ENCODE results near the gene TWF1. TPM values are rescaled to one million over a fixed set of nuclear protein-coding genes. Genes with fewer than 3 reads are reported as not detected.
"Not testable (repeated sequence)": the region's sequence is repeated elsewhere in the genome, so short reads cannot be mapped to it uniquely, and the experiment has no call there.

TWF1 gene
- total RNA-seq (2022): 67.4 and 75.8 TPM in 2 replicates
- Bru-seq, nascent RNA: percentile 86 among the genes with signal in this experiment
- BruChase-seq, experiment 1, labeled RNA remaining after a 6-hour chase: percentile 98 among the genes with signal in this experiment
- percentile 92 among the genes with signal in this experiment for BruChase-seq, experiment 2, labeled RNA remaining after a 2-hour chase
- long read RNA-seq, transcript TWF1-201 (9 exons, 3,045 nt): major isoform, 92 of 109 reads
- long read RNA-seq, partial matches to known transcripts: 4 of 109 reads
- long read RNA-seq, other reads (novel, unspliced or antisense): 10 of 109 reads

- Mint-ChIP-seq H3K27me3 (ENCODE audit: unreplicated experiment) (no peaks in the 10 kb centered on the region), H3K4me1 (ENCODE audit: low read depth, unreplicated experiment) (no peaks in the 10 kb centered on the region), H3K9me3 (ENCODE audit: low read depth, unreplicated experiment) (no peaks in the 10 kb centered on the region), H3K27ac (ENCODE audit: unreplicated experiment) (peak within 1 kb of the TSS; percentile 90), H3K4me3 (ENCODE audit: low read depth, unreplicated experiment) (peak within 1 kb of the TSS; percentile 81), H3K36me3 (ENCODE audit: insufficient read depth, unreplicated experiment) (peaks cover 28% of the 10 kb centered on the region)
- CTCF ChIA-PET: interaction anchor here (0.5 to 2.3 kb wide), 3 partner anchors 30 to 145 kb away, joined by 3 to 10 read pairs (median 4); no protein-coding TSS in a partner anchor
- peak; percentile 84 for DNase-seq
- peak; percentile 32 for TF ChIP-seq CTCF (IDR thresholded peaks at IDR 0.05; ENCODE audit: unreplicated experiment)
- intact Hi-C loops (cut with micrococcal nuclease; ENCODE audit: unreplicated experiment): no loop called here
- no TSS peak for BruUV-seq (replicated peaks)
Observed at GRCh38 chr12:43805860-43806736, at the start of gene TWF1. Gene TWF1, minus strand, starts transcription at chr12:43806317. Its CDS starts 72 bp downstream, at chr12:43806245.

- H3K36me3 Mint-ChIP-seq (ENCODE audit: insufficient read depth, unreplicated experiment): no peaks in the 10 kb centered on the region
- no peak overlapping the region for H3K27ac Mint-ChIP-seq (ENCODE audit: unreplicated experiment)
- H3K9me3 Mint-ChIP-seq (ENCODE audit: low read depth, unreplicated experiment): no peaks in the 10 kb centered on the region
- no peaks in the 10 kb centered on the region for H3K27me3 Mint-ChIP-seq (ENCODE audit: unreplicated experiment)
- CTCF ChIA-PET: no interaction called here
- intact Hi-C loops (cut with micrococcal nuclease; ENCODE audit: unreplicated experiment): no loop called here
- BruUV-seq (replicated peaks): no TSS peak
- no peak overlapping the region for H3K4me3 Mint-ChIP-seq (ENCODE audit: low read depth, unreplicated experiment)
- peaks cover 12% of the 10 kb centered on the region for H3K4me1 Mint-ChIP-seq (ENCODE audit: low read depth, unreplicated experiment)
- DNase-seq: no peak
- no peak for TF ChIP-seq CTCF (IDR thresholded peaks at IDR 0.05; ENCODE audit: unreplicated experiment)
Observed at GRCh38 chr12:43852744-43853143, 46.6 kb upstream of the TWF1 start.

DNA sequence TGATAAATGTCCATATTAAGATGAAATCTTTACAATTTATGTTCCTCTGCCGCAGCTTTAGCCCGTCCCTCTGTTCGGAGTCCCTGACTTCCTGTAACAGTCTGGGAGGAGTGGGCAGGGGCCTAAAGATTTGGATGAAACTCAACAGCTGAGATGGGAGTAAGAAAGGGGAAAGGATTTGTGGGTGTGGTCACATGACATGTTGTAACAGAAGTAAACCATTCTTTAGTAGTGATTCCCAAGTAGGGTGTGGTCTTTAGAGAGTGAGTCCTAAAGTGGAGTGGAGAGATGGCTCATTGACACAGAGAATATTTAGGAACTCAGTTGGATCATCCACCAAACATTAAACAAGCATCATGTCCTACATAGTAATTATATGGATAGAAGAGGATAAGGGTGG lies 42.7 kb upstream of the TWF1 start:
- H3K4me1 Mint-ChIP-seq (ENCODE audit: low read depth, unreplicated experiment): peaks cover 19% of the 10 kb centered on the region
- H3K36me3 Mint-ChIP-seq (ENCODE audit: insufficient read depth, unreplicated experiment): no peaks in the 10 kb centered on the region
- H3K27ac Mint-ChIP-seq (ENCODE audit: unreplicated experiment): no peak overlapping the region
- BruUV-seq (replicated peaks): no TSS peak
- H3K9me3 Mint-ChIP-seq (ENCODE audit: low read depth, unreplicated experiment): peaks cover 3% of the 10 kb centered on the region
- intact Hi-C loops (cut with micrococcal nuclease; ENCODE audit: unreplicated experiment): no loop called here
- CTCF ChIA-PET: no interaction called here
- no peak overlapping the region for H3K4me3 Mint-ChIP-seq (ENCODE audit: low read depth, unreplicated experiment)
- H3K27me3 Mint-ChIP-seq (ENCODE audit: unreplicated experiment): no peaks in the 10 kb centered on the region
- DNase-seq: no peak
- no peak for TF ChIP-seq CTCF (IDR thresholded peaks at IDR 0.05; ENCODE audit: unreplicated experiment)

DNA sequence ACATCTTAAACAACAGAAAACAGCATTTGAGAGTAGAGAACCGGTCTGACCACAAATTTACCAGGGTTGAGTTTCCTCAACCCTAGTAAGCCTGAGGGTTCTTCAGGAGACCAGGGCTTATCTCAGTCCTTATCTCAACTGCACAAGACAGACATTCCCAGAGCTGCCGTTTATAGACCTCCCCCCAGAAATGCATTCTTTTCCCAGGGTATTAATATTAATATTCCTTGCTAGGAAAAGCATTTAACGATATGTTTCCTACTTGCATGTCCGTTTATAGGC lies 42.0 kb upstream of the TWF1 start:
- Mint-ChIP-seq H3K4me1 (ENCODE audit: low read depth, unreplicated experiment) (peaks cover 19% of the 10 kb centered on the region), H3K4me3 (ENCODE audit: low read depth, unreplicated experiment) (no peak overlapping the region), H3K27me3 (ENCODE audit: unreplicated experiment) (no peaks in the 10 kb centered on the region), H3K9me3 (ENCODE audit: low read depth, unreplicated experiment) (peaks cover 3% of the 10 kb centered on the region), H3K27ac (ENCODE audit: unreplicated experiment) (no peak overlapping the region), H3K36me3 (ENCODE audit: insufficient read depth, unreplicated experiment) (no peaks in the 10 kb centered on the region)
- DNase-seq: no peak
- CTCF ChIA-PET: no interaction called here
- TF ChIP-seq CTCF (IDR thresholded peaks at IDR 0.05; ENCODE audit: unreplicated experiment): no peak
- intact Hi-C loops (cut with micrococcal nuclease; ENCODE audit: unreplicated experiment): no loop called here
- BruUV-seq (replicated peaks): no TSS peak

DNA sequence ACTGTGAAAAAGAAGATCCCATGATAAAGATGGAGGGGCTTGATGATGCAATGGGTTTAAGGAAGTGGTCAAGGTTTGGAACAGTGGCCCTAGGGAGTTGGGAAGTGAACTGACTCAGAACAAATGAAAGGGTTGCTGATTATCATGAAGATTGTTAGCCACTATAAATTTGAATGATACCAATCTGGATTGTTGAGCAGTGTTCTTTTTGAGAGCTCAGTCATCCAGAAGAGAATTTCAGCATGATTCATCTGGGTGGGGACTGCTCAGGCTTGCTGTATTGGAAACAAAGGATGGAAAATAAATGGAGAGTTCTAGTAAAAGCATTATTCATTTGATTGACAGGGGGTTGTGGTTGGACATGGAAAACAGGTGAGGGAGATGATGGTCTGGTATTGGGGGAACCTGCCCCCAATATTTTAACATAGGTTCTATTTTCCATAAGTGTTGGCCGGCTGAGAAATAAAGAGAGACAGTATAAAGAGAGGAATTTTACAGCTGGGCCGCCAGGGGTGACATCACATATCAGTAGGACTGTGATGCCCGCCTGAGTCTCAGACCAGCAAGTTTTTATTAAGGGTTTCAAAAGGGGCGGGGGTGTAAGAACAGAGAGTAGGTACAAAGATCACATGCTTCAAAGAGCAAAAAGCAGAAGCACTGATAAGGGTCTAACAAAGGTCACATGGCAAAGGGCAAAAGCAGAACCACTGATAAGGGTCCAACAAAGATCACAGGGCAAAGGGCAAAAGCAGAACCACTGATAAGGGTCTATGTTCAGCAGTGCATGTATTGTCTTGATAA lies 41.5 kb upstream of the TWF1 start:
- H3K36me3 Mint-ChIP-seq (ENCODE audit: insufficient read depth, unreplicated experiment); H3K27me3 Mint-ChIP-seq (ENCODE audit: unreplicated experiment); H3K4me3 Mint-ChIP-seq (ENCODE audit: low read depth, unreplicated experiment); BruUV-seq (replicated peaks); intact Hi-C loops (cut with micrococcal nuclease; ENCODE audit: unreplicated experiment); DNase-seq; H3K9me3 Mint-ChIP-seq (ENCODE audit: low read depth, unreplicated experiment): not testable (repeated sequence)
- CTCF ChIA-PET: interaction anchor here (0.6 kb wide), 1 partner anchor 30 kb away, joined by 3 read pairs; no protein-coding TSS in a partner anchor
- Mint-ChIP-seq H3K4me1 (ENCODE audit: low read depth, unreplicated experiment) (peaks cover 19% of the 10 kb centered on the region), H3K27ac (ENCODE audit: unreplicated experiment) (peak overlapping the region; percentile 39)

Data from Calu3 (cell line).